IPS DF 6.9 (cell line): ENCODE measurements around the gene CALU.

ENCODE experiments used
- DNase-seq: peaks from one replicate; pipeline ENCODE4 v3.0.0-alpha.2; 2013; ENCODE audit warnings: low read depth, low spot score
- H3K27ac ChIP-seq: one replicate; pipeline ENCODE4 v1.5.1; 2013; ENCODE audit warnings: low read length, control low read depth
- H3K27me3 ChIP-seq: 2 replicates; pipeline ENCODE4 v1.6.1; 2013; ENCODE audit warnings: mild to moderate bottlenecking, low read length; ENCODE audit not compliant: control insufficient read depth, insufficient read depth
- H3K36me3 ChIP-seq: 2 replicates; pipeline ENCODE4 v1.6.1; 2013; ENCODE audit warnings: low read length; ENCODE audit not compliant: control insufficient read depth, insufficient read depth
- H3K4me1 ChIP-seq: 2 replicates; pipeline ENCODE4 v1.6.1; 2013; ENCODE audit warnings: low read length; ENCODE audit not compliant: control insufficient read depth, insufficient read depth
- H3K4me3 ChIP-seq: 2 replicates; pipeline ENCODE4 v1.5.1; 2013; ENCODE audit warnings: mild to moderate bottlenecking, low read length
- H3K9me3 ChIP-seq: 2 replicates; pipeline ENCODE4 v1.6.1; 2013; ENCODE audit warnings: low read length, inconsistent platforms; ENCODE audit not compliant: control insufficient read depth, insufficient read depth
- WGBS: extraction: QIAGEN DNeasy Blood & Tissue Kit; methylation state at CpG from one replicate; pipeline ENCODE4 v1.1.7; 2013; ENCODE audit warnings: mixed read lengths, missing lambda C conversion rate; ENCODE audit not compliant: insufficient read length, insufficient coverage; 5-methylcytosine and 5-hydroxymethylcytosine counted together

The CALU gene

DNA sequence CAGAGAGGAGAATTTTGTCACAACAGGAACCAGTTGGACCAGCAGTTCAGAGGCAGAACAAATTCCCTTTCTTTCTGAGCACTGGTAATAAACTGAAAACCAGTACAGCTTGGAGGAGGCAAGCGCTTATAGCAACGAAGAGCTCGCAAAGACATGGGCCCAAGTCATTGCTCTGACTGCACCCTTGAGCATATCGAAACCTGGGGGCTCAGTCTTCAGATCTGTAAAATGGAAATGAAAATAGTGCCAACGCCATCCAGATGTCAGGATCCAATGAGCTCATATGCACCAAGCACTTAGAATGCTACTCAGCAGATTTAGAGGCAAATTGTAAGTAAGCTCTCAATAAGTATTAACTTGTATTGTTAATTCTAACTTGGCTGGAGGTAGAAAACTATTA is 14.4 kb upstream of the CALU start:
- no CpG with 5 or more reads among the region's 5 CpGs for WGBS
- Histone ChIP-seq H3K27me3 (no peaks in the 10 kb centered on the region), H3K9me3 (no peaks in the 10 kb centered on the region), H3K4me3 (no peak overlapping the region), H3K36me3 (no peaks in the 10 kb centered on the region), H3K27ac (no peak overlapping the region), H3K4me1 (no peaks in the 10 kb centered on the region)
- DNase-seq: no peak

DNA sequence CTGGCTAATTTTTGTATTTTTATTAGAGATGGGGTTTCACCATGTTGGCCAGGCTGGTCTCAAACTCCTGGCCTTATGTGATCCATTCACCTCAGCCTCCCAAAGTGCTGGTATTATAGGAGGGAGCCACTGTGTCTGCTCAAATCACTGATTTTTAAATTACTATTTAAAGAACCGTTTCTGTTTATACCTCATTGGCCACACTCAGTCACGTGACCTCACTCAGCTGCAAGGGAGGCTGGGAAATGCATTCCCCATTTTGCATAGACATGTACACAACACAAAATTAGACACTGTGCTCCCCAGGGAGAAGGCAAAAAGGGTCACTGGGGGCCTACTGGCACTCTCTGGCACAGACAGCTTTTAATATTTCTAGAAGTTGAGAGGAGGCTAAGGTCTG is 13.6 kb upstream of the CALU start:
- Histone ChIP-seq H3K27ac (no peak overlapping the region), H3K36me3 (no peaks in the 10 kb centered on the region), H3K4me3 (no peak overlapping the region), H3K27me3 (no peaks in the 10 kb centered on the region), H3K4me1 (no peaks in the 10 kb centered on the region), H3K9me3 (no peaks in the 10 kb centered on the region)
- WGBS: no CpG with 5 or more reads among the region's 2 CpGs
- no peak for DNase-seq

DNA sequence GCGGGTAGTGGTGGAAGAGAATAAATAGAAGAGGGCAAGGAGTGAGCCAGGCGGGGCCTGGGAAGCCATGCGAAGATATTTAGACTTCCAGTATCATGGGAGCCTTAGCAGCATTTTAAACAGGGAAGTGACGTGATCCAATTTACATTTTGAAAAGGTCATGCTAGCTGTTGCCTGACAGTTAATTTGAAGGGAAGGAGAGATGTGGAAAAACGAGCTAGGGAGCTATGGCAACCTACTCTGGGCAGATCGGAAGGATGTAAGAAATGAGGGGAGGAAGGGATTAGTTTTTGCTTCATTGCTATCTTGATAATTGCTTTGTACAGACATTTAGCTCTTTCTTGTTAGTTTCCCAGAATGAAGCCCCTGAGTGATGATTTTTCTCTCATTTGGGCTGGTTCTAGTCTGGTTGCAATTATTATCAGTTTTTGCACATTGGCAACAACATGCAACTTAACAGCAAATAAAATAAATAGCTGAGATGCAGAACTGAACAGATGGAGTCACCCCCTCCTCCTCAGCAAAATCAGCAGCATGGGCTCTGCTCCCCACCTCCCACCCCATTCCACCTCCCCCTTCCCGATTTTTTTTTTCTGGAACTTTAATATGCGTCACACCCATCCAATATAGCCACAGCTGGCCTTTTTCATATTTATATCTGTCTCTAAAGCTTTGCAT is 13.0 kb upstream of the CALU start:
- Histone ChIP-seq H3K9me3 (no peaks in the 10 kb centered on the region), H3K27ac (no peak overlapping the region), H3K36me3 (no peaks in the 10 kb centered on the region), H3K27me3 (no peaks in the 10 kb centered on the region), H3K4me1 (no peaks in the 10 kb centered on the region), H3K4me3 (no peak overlapping the region)
- DNase-seq: no peak
- WGBS: no CpG with 5 or more reads among the region's 8 CpGs

DNA sequence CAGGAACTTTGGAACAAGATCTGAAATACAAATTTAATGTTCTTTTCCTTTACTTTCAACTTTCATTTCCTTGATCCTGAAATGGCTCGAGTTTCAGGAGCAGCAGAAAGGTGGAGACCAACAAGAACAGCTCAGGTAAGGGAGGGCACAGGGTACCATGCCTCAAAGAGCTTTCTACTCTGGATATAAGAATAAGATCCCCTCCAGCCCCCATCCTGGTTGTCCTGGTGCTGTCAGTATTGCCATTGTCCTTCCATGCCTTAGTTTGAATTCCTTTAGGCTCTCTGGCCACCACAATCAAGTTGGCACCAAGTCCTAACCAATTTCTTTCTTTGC is 12.5 kb upstream of the CALU start:
- Histone ChIP-seq H3K27ac (no peak overlapping the region), H3K4me3 (no peak overlapping the region), H3K36me3 (no peaks in the 10 kb centered on the region), H3K27me3 (no peaks in the 10 kb centered on the region), H3K4me1 (no peaks in the 10 kb centered on the region), H3K9me3 (no peaks in the 10 kb centered on the region)
- no peak for DNase-seq
- WGBS: no CpG with 5 or more reads among the region's 1 CpG

- Histone ChIP-seq H3K9me3 (no peaks in the 10 kb centered on the region), H3K27me3 (no peaks in the 10 kb centered on the region), H3K36me3 (no peaks in the 10 kb centered on the region), H3K4me1 (no peaks in the 10 kb centered on the region), H3K4me3 (no peak overlapping the region), H3K27ac (no peak overlapping the region)
- no CpG with 5 or more reads among the region's 4 CpGs for WGBS
- DNase-seq: no peak
These were observed 11.9 kb upstream of the CALU start for GRCh38 chr7:128727239-128727638.

DNA sequence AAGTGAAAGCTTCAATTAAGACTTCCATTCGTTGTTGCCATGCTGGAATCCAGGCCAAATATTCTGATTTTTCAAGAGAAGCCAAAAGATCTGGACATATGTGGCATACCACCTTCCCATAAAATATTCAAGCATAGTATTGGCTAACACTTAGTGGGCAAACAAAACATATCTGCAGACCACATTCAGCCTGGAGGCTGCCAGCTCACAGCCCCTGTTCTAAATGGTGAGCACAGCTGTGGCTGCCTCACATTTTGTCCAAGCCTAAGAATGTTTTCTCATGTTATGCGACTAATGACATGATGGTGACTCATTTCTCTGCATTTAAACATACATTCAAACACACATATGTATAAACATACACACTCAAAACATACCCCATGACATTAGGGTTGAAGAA is 10.6 kb upstream of the CALU start:
- Histone ChIP-seq H3K4me3 (no peak overlapping the region), H3K4me1 (no peaks in the 10 kb centered on the region), H3K27me3 (no peaks in the 10 kb centered on the region), H3K36me3 (no peaks in the 10 kb centered on the region), H3K9me3 (no peaks in the 10 kb centered on the region), H3K27ac (no peak overlapping the region)
- no peak for DNase-seq
- no CpG with 5 or more reads among the region's 2 CpGs for WGBS

DNA sequence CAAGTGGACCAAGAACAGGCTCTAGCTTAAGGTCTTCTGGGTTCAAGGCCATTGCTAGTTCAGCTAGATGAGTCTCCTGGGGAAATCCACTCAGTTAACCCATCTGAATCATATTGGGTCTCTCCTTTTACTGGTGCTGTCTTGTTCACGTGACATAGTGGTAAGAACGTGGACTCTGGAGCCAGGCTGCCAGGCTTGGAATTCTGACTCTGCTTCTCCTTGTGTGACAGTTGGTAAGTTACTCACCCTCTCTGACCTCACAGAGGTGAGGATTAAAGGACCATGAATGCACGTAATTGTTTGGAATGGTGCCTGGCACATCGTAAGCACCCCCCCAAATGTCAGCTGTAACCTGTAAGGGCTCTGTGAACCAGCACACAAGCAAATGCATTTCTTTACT is 9.7 kb upstream of the CALU start:
- H3K9me3 ChIP-seq: no peaks in the 10 kb centered on the region
- no peak overlapping the region for H3K4me3 ChIP-seq
- H3K36me3 ChIP-seq: no peaks in the 10 kb centered on the region
- H3K4me1 ChIP-seq: no peaks in the 10 kb centered on the region
- no peak for DNase-seq
- H3K27ac ChIP-seq: no peak overlapping the region
- no peaks in the 10 kb centered on the region for H3K27me3 ChIP-seq
- no CpG with 5 or more reads among the region's 4 CpGs for WGBS

GRCh38 chr7:128731184-128731583 is 8.0 kb upstream of the CALU start:
- H3K4me3 ChIP-seq: no peak overlapping the region
- no peaks in the 10 kb centered on the region for H3K4me1 ChIP-seq
- H3K9me3 ChIP-seq: no peaks in the 10 kb centered on the region
- WGBS: no CpG with 5 or more reads among the region's 8 CpGs
- H3K36me3 ChIP-seq: no peaks in the 10 kb centered on the region
- H3K27me3 ChIP-seq: no peaks in the 10 kb centered on the region
- no peak overlapping the region for H3K27ac ChIP-seq
- no peak for DNase-seq

DNA sequence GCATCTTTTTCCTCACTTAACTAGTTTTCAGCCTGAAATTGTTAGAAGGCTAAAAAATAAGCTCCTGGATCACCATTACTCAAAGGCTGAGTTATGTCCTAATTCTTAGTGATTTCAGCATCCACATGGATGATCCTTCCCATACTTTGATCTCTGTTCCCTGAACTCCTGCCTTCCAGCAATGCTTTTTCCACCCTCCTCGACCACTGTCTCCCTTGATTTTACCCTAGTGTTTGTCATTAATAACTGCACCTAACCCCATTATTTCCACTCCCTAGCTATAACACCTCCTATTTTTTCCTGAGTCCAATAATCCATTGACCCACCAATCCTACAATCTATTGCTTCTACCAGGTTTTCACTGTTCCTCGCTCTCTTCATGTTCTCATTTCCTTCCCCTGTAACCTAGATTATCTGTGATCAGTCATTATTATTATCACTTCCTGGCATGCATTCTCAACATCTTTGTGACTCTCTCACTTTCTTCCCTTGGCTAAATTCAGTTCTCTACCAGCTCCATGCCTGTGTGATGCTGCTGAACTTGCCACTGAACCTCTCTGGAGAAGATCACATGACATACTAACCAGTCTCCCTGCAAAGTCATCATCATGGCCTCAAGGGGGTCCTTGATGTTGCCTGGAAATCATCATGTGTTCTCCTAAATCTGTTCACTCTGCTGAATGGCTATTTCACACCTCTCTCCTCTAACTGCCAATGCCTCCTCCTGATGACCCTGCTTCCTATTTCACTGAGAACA is 6.5 kb upstream of the CALU start:
- Histone ChIP-seq H3K27me3 (no peaks in the 10 kb centered on the region), H3K27ac (no peak overlapping the region), H3K36me3 (no peaks in the 10 kb centered on the region), H3K4me1 (no peaks in the 10 kb centered on the region), H3K4me3 (no peak overlapping the region), H3K9me3 (no peaks in the 10 kb centered on the region)
- WGBS: no CpG with 5 or more reads among the region's 2 CpGs
- DNase-seq: no peak

- no peak for DNase-seq
- 100% methylated on average over 2 of the region's 2 CpGs for WGBS
These were observed 5.9 kb upstream of the CALU start for GRCh38 chr7:128733278-128733645.

DNA sequence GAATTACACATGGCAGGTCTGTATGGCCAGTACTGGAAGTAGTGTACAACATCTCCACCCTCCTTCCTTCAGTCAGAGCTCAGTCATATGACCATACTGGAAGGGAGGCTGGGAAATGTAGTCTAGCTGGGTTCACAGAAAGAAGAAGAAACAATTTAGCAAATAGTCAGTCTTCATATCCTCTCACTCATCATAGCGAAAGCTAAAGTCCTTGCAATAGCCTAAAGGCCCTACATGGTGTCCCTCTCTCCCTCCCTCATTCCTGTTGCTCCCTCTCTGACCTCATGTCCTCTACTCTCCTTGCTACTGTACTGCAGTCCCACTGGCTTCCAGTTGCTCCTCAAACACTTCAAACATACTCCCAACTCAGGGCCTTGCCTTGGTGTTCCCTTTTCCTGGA is 4.3 kb upstream of the CALU start:
- no peaks in the 10 kb centered on the region for H3K4me1 ChIP-seq
- H3K36me3 ChIP-seq: no peaks in the 10 kb centered on the region
- DNase-seq: no peak
- no CpG with 5 or more reads among the region's 1 CpG for WGBS
- H3K9me3 ChIP-seq: no peaks in the 10 kb centered on the region
- no peak overlapping the region for H3K4me3 ChIP-seq
- H3K27me3 ChIP-seq: no peaks in the 10 kb centered on the region
- no peak overlapping the region for H3K27ac ChIP-seq

More at GRCh38 chr7:128733278-128733645, 5.9 kb upstream of the CALU start:
- Histone ChIP-seq H3K4me1 (no peaks in the 10 kb centered on the region), H3K27ac (no peak overlapping the region), H3K9me3 (no peaks in the 10 kb centered on the region), H3K4me3 (no peak overlapping the region), H3K27me3 (no peaks in the 10 kb centered on the region), H3K36me3 (no peaks in the 10 kb centered on the region)
